HG03095 (cell line): ENCODE measurements around the gene RNGTT.
"Not testable (repeated sequence)": the region's sequence is repeated elsewhere in the genome, so short reads cannot be mapped to it uniquely, and the experiment has no call there.

Source experiments
- ATAC-seq: cut with Tn5 transposase; IDR thresholded peaks from one replicate; pipeline ENCODE4 v1.9.1; 2021; ENCODE audit warnings: moderate library complexity; ENCODE audit not compliant: unreplicated experiment

RNGTT gene

GRCh38 chr6:88869263-88870020 lies 94.0 kb downstream of the RNGTT start:
- ATAC-seq = no peak

- ATAC-seq = no peak
Measured at GRCh38 chr6:88867841-88868731, 95.3 kb downstream of the RNGTT start.

DNA sequence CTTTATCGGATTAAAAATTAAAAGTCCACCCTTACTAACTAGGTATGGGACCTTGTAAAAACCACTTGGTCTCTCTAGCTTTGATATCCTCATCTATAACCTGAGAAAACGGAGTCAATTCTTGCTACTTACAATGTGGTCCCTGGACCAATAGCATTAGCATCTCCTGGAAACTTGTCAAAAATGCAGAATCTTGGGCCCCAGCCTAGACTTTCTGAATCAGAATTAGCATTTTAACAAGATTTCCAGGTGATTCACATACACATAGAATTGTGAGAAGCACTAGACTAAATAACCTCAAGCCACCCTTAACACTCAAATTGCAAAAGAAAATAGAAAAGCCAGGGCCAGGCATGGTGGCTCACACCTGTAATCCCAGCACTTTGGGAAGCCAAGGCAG lies 96.6 kb downstream of the RNGTT start:
- no peak for ATAC-seq

DNA sequence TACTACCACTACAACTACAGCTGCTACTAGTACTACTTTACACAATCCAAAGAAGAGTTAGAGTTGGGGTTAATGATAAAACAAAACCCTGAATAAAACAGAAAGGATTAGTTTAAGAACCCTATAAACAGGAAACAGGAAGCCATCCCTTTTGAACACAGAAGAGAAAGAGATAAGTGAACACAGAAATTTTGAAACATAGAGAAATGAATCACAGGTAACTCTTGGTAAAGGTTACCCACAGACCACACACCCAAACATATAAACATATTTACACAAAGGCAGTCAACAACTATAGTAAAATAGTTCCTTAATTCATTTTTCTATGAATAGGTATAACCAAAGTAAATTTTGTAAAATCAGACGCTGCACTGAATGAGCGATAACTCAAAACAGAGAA lies 98.1 kb downstream of the RNGTT start:
- no peak for ATAC-seq

DNA sequence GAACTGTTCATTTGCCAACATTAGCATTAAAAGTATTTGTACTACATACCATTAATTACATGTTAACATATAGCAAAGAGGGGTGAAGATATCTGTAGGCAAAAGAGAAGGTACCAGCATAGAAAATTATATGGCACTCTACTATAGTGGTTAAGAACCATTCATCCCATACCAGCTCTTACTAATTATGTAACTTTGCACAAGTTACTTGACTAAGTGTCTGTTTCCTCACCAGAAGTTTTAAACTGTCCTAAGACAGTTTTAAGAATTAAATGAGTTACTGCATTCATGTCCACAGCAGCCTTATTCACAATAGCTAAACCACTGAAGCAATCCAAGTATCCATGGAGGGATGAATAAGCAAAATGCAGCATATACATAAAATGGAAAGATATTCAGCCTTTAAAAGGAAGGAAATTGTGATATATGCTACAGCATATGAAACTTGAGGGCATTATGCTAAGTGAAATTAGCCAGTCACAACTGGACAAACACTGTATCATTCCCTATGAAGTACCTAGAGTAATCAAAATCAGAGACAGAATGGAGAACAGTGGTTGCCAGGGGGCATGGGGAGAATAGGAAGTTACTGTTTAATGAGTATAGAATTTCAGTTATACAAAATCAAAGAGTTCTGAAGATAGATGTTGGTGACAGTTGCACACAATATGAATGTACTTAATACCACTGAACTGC lies 98.9 kb downstream of the RNGTT start:
- no peak for ATAC-seq

DNA sequence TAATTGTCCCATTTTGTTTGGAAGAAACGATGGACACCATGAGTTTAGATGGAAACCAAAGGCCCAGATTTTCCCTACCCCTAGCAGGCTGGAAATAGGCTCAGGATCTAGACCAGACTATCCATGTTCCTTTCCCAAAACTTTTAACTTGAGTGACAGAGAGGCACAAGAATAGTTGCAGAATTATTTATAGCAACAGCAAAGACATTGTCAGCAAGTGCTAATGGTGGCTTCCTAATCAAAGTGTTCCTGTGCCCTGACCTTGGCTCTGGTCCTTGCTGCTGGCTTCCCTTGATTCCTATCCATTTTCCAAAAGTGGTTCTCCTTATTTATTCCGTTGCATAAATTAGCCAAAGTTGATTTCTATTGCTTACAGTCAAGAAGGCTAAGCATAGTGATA lies 103.1 kb downstream of the RNGTT start:
- ATAC-seq = no peak

DNA sequence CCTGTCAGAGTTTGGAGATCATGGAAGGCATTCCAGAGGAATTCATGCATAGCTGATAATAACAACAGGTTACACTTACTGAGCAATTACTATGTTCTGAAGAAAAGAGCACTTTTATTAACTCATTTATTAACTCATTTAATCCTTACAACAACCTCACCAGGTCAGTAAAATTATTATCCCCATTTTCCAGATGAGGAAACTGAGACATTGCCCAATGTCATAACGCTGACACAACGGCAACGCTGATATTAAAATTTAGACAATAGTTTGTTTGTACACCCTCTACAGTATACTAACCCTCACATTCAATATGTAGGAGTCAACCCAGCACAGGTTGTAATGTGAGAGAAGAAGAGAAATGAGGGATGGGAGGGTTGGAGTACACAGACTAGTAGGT lies 105.0 kb downstream of the RNGTT start:
- ATAC-seq = no peak

DNA sequence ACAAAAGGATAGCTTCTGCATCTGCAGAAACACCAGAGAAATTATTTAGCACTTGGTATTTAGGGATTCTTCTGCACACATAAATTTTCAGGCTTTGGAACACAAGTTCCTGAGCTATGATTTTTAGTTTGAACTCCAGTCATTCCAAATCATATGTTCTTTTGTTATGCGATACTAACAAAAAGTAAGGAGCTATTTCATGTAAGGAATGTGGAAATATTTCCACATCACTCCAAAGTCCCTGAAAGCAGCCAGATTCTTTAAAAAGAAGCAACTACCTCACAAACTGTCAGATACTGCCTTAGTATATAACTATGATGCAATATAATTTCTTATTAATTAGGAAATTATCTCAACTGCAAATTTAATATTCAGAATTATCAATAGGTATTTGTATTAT lies 106.9 kb downstream of the RNGTT start:
- ATAC-seq = no peak

DNA sequence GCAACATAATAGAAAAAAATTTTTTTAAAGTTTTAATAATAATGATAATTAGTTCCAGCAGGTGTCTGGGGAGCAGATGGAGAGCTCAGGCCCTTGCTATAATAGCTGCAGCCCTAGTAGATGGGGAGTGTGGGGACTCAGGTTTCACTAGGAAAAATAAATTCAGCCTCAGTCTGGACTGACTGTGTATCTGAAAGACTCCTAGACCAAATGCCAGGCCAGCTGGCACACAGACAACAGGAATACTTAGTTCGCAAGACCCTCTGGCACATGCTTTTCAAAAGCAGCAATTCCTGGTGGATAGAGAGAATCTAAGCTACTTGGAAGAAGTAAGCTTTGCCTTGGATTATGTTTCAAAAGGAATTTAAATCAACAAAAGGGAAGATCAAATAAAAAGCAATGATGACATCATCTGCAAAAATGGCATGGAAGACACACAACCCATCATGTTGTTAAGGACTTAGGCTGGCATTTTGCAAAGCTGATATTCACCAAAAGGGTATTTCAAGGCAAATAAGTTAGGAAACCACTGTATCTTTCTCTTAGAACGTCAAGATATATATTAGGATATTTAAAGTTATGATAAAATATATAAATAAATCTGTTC lies 107.8 kb downstream of the RNGTT start:
- no peak for ATAC-seq

- no peak for ATAC-seq
Measured at GRCh38 chr6:88852775-88853174, 110.6 kb downstream of the RNGTT start.

- no peak for ATAC-seq
Measured at GRCh38 chr6:88852000-88852399, 111.4 kb downstream of the RNGTT start.

- ATAC-seq = no peak
Measured at GRCh38 chr6:88848870-88849269, 114.5 kb downstream of the RNGTT start.

DNA sequence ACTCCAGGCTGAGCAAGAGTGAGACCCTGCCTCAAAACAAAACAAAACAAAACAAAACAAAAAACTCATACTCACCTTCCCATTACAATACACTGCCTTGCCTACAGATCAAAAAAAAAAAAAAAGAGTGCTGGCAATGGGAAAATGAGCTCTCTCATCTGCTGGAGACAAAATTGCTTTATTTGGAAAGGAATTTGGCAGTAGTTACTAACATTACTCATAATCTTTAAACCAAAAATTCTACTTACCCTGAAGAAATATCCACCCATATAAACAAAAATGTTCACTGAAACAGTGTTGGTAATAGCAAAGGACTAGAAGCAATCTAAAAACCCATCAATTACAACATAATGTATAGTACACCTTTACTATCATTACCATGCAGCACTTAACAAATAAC lies 120.4 kb downstream of the RNGTT start:
- ATAC-seq = no peak

DNA sequence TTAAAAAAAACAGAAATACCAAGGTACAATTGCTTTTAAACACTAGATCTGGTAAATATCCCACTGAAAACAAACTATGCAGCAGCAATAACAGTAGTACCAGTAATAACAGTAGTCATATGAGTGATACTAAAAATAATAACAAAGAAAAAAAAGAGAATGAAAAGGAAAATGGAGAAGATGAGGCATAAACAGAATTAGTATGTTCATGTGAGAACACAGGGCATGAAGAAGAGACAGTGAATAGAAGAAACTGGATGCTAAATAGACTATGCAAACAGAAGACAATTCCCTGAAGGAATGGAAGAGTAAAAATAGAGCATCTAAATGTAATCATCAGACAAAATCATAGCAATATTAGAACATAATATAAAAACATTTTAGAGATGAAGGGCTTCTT lies 121.1 kb downstream of the RNGTT start:
- ATAC-seq = no peak

DNA sequence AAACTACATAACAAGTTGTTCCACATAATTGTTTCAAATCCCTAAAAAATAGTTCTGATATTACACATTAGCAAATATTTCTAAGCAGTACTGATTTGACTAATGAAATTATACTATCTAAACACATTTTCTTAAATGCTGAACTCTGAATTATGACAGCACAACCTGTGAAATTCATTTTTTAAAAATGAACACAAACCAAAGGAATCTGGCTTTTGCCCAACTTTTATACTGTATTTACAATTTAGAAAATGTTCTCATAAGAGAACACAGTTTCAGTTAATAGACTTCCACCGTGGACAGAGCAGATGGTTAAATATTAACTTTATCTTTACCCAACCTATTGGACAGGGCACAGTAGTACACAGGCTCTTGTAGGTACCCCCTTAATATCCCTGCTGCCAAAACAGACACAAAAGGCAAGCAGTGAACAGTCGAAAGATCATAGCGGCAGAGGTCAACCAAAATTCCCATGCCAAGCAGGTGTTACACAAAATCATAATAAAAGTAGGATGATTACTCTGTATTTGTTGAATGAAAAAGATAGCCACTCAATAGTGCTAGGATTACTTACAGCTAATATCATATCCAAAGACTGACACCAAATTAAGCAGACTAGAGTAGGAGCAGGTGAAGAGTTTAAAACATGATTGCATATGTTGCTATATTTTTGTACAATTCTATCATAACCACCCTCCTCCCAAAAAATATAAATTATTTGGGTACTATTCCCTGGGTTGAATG lies 122.5 kb downstream of the RNGTT start:
- no peak for ATAC-seq

DNA sequence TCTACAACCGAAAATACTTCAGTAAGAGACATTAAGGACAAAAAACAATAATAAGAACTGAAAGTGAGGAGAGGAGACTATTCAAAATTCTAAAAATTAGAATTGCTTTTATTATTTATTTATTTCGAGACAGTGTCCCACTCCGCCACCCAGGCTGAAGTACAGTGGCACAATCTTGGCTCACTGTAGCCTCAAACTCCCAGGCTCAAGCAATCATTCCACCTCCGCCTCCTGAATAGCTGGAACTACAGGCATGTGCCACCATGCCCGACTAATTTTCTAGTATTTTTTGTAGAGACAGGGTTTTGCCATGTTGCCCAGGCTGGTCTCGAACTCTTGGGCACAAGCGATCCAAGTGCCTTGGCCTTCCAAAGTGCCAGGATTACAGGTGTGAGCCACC lies 123.1 kb downstream of the RNGTT start:
- ATAC-seq = no peak

- no peak for ATAC-seq
Measured at GRCh38 chr6:88839280-88839679, 124.1 kb downstream of the RNGTT start.

DNA sequence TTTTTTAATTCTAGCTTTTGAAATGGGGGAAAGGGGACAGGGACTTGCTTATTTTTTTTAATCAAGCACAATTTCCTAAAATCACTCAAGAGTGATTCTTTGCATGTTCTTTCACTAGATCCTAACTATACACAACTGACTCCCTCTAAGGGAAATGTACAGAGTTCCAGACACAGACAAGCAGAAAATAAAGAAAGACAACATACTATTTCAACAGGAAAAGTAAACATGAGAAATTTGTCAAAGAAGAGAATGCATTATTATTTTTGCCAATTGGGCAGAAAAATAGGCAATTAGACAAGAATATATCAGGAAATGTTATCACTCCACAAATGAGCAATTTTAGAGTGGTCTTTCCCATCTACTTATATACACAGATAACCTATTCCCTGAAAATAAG lies 128.2 kb downstream of the RNGTT start:
- ATAC-seq = no peak

DNA sequence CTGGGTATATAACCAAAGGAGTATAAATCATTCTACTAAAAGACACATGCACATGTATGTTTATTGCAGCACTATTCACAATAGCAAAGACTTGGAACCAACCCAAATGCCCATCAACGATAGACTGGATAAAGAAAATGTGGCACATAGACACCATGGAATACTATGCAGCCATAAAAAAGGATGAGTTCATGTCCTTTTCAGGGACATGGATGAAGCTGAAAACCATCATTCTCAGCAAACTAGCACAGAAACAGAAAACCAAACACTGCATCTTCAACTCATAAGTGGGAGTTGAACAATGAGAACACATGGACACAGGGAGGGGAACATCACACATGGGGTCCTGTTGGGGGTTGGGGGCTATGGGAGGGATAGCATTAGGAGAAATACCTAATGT lies 130.3 kb downstream of the RNGTT start:
- ATAC-seq = not testable (repeated sequence)

GRCh38 chr6:88827599-88827998 lies 135.8 kb downstream of the RNGTT start:
- not testable (repeated sequence) for ATAC-seq

DNA sequence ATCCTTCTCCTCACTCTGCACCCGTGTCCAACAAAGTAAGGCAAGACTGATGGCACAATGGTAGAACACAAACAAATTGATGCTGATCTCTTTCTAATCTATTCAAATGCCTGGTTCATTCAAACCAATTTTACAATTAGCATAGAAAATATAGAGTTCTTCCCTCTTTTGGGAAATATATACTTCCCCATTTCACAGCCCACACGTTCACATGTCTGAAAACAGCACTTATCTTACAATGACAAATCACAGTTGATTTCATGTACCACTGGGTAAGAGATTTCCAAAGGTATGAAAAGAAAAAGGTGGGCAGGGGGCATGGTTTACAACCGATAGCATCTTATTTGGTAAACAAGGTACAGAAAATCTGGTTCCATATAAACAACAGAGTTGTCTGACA lies 137.6 kb downstream of the RNGTT start:
- no peak for ATAC-seq
